Erythroblast (primary cell): Measurements from ENCODE around the gene KRR1.

Source experiments
- GATA1 ChIP-seq: IDR thresholded peaks from 2 replicates; pipeline ENCODE4 v1.6.1; 2011; ENCODE audit warnings: low read depth, mild to moderate bottlenecking, control low read depth, low read length, moderate library complexity
- POLR2A ChIP-seq: IDR thresholded peaks from 2 replicates; pipeline ENCODE4 v1.6.1; 2011; ENCODE audit warnings: mild to moderate bottlenecking, low read length

GRCh38 chr12:75487308-75487707 is 24.1 kb downstream of the KRR1 start:
- TF ChIP-seq POLR2A (no peak), GATA1 (no peak)
